HEK293 (cell line): ENCODE measurements around the gene UHRF1.
A peak's percentile ranks its signal among the peaks of the same experiment; 100 is the strongest.
"Not testable (repeated sequence)": the region's sequence is repeated elsewhere in the genome, so short reads cannot be mapped to it uniquely, and the experiment has no call there.

Experiments used
- CTCF ChIA-PET: fragments of 350-600 bp; formaldehyde crosslinking; extraction: SDS; loops from one replicate; lab custom pipeline; 2021; ENCODE audit warnings: antibody characterized with exemption; lab: Yijun Ruan, JAX
- POLR2A ChIA-PET: fragments of 300-600 bp; formaldehyde crosslinking; extraction: SDS; loops from one replicate; lab custom pipeline; 2020; ENCODE audit warnings: antibody characterized with exemption, inconsistent platforms; lab: Yijun Ruan, JAX
- H3K27ac ChIP-seq: fragments of 200-500 bp; sonication (Bioruptor generic); 2 replicates; pipeline ENCODE4 v1.5.1; 2014; ENCODE audit warnings: low read depth, low read length, control low read depth, inconsistent platforms; ENCODE audit errors: extremely low read depth
- H3K36me3 ChIP-seq, 2 experiments: fragments of 200-500 bp in 1 of 2; sonication (Bioruptor generic) in 1 of 2; 1 replicate in 1 of 2; 2 replicates in 1 of 2; pipeline ENCODE4 v1.5.1; 2014 to 2017; ENCODE audit warnings: inconsistent platforms in 2 of 2, low read length in 2 of 2; ENCODE audit not compliant: control insufficient read depth in 2 of 2, insufficient read depth in 1 of 2
- H3K4me1 ChIP-seq: fragments of 200-500 bp; sonication (Bioruptor generic); 2 replicates; pipeline ENCODE4 v1.5.1; 2014; ENCODE audit warnings: mild to moderate bottlenecking, low read length, inconsistent platforms; ENCODE audit not compliant: control insufficient read depth, insufficient read depth
- H3K4me3 ChIP-seq: 2 replicates; pipeline ENCODE4 v1.5.1; 2011; ENCODE audit warnings: low read depth, mild to moderate bottlenecking, control low read depth, low read length, moderate library complexity
- H3K9me3 ChIP-seq: fragments of 200-500 bp; sonication (Bioruptor generic); 2 replicates; pipeline ENCODE4 v1.5.1; 2014; ENCODE audit warnings: low read depth, low read length, inconsistent platforms; ENCODE audit not compliant: control insufficient read depth, insufficient read depth
- EGR2 ChIP-seq: fragments of 450-650 bp; formaldehyde crosslinking; IDR thresholded peaks from 2 replicates; pipeline ENCODE4 v1.5.1; 2016; ENCODE audit warnings: low read depth, missing biosample characterization, missing genetic modification characterization
- KLF10 ChIP-seq: fragments of 450-650 bp; IDR thresholded peaks from 2 replicates; pipeline ENCODE4 v1.5.1; 2018; ENCODE audit warnings: missing biosample characterization, mild to moderate bottlenecking, missing genetic modification characterization
- KLF9 ChIP-seq: fragments of 450-650 bp; formaldehyde crosslinking; IDR thresholded peaks from 2 replicates; pipeline ENCODE4 v1.5.1; 2016; ENCODE audit warnings: missing biosample characterization, missing genetic modification characterization, low read depth
- SCRT2 ChIP-seq: fragments of 450-650 bp; formaldehyde crosslinking; IDR thresholded peaks from 2 replicates; pipeline ENCODE4 v1.5.1; 2016; ENCODE audit warnings: missing biosample characterization, missing genetic modification characterization
- ZBTB20 ChIP-seq: fragments of 450-650 bp; formaldehyde crosslinking; IDR thresholded peaks from 2 replicates; pipeline ENCODE4 v1.5.1; 2016; ENCODE audit warnings: missing biosample characterization, missing genetic modification characterization
- ZFHX2 ChIP-seq: fragments of 450-650 bp; formaldehyde crosslinking; conservative IDR thresholded peaks from 2 replicates; pipeline ENCODE4 v1.5.1; 2016; ENCODE audit warnings: missing biosample characterization, missing genetic modification characterization
- ZNF157 ChIP-seq: fragments of 450-650 bp; formaldehyde crosslinking; IDR thresholded peaks from 2 replicates; pipeline ENCODE4 v1.5.1; 2016; ENCODE audit warnings: missing biosample characterization, missing genetic modification characterization
- ZNF2 ChIP-seq: fragments of 450-650 bp; formaldehyde crosslinking; IDR thresholded peaks from 2 replicates; pipeline ENCODE4 v1.5.1; 2016; ENCODE audit warnings: missing biosample characterization, missing genetic modification characterization
- ZNF292 ChIP-seq: fragments of 450-650 bp; formaldehyde crosslinking; IDR thresholded peaks from 2 replicates; pipeline ENCODE4 v1.5.1; 2016; ENCODE audit warnings: low read depth, missing biosample characterization, missing genetic modification characterization, borderline replicate concordance
- ZNF37A ChIP-seq: fragments of 450-650 bp; IDR thresholded peaks from 2 replicates; pipeline ENCODE4 v1.5.1; 2018; ENCODE audit warnings: missing biosample characterization, missing genetic modification characterization
- ZNF555 ChIP-seq: fragments of 450-650 bp; formaldehyde crosslinking; conservative IDR thresholded peaks from 2 replicates; pipeline ENCODE4 v1.5.1; 2017; ENCODE audit warnings: missing biosample characterization, mild to moderate bottlenecking, missing genetic modification characterization, inconsistent platforms
- ZNF664 ChIP-seq: fragments of 450-650 bp; formaldehyde crosslinking; IDR thresholded peaks from 2 replicates; pipeline ENCODE4 v1.5.1; 2016; ENCODE audit warnings: missing biosample characterization, missing genetic modification characterization
- ZNF677 ChIP-seq: fragments of 450-650 bp; IDR thresholded peaks from 2 replicates; pipeline ENCODE4 v1.5.0; 2018; ENCODE audit warnings: missing biosample characterization, mild to moderate bottlenecking, missing genetic modification characterization, moderate library complexity

The UHRF1 gene

GRCh38 chr19:4941638-4942169 lies 32.4 kb downstream of the UHRF1 start:
- CTCF ChIA-PET, result interaction anchor here (1.4 kb wide), 1 partner anchor 89 kb away, joined by 3 read pairs; no protein-coding TSS in a partner anchor
- POLR2A ChIA-PET, result not testable (repeated sequence)
- TF ChIP-seq ZNF157 (tag by site-specific recombination) (0 out of 2 replicates have a peak, but pooled peaks have one; percentile 26), ZNF677 (tag by site-specific recombination) (peak; percentile 73; the same call in 1 of the 2 replicates)

GRCh38 chr19:4950650-4951049 lies 41.3 kb downstream of the UHRF1 start:
- not testable (repeated sequence) for H3K27ac ChIP-seq, H3K9me3 ChIP-seq, H3K4me3 ChIP-seq, H3K4me1 ChIP-seq
- ChIA-PET CTCF (interaction anchor here (0.6 kb wide), 1 partner anchor 80 kb away, joined by 3 read pairs; no protein-coding TSS in a partner anchor), POLR2A (interaction anchor here (0.6 kb wide), 1 partner anchor 32 kb away, joined by 4 read pairs; no protein-coding TSS in a partner anchor)
- peaks cover 55 to 92% of the 10 kb centered on the region in 2 experiments for H3K36me3 ChIP-seq

More at GRCh38 chr19:4941638-4942169, 32.4 kb downstream of the UHRF1 start:
- H3K4me1 ChIP-seq, H3K4me3 ChIP-seq, H3K9me3 ChIP-seq, H3K27ac ChIP-seq: not testable (repeated sequence)
- peaks cover 53 to 86% of the 10 kb centered on the region in 2 experiments for H3K36me3 ChIP-seq

- Histone ChIP-seq H3K9me3 (no peaks in the 10 kb centered on the region), H3K4me1 (no peaks in the 10 kb centered on the region), H3K27ac (no peak overlapping the region), H3K36me3 (peaks cover 52 to 90% of the 10 kb centered on the region in 2 experiments), H3K4me3 (no peak overlapping the region)
- ChIA-PET POLR2A (interaction anchor here (0.7 kb wide), 2 partner anchors 11 to 37 kb away, joined by 3 to 5 read pairs; no protein-coding TSS in a partner anchor), CTCF (interaction anchor here (0.7 to 0.8 kb wide), 2 partner anchors 9 to 220 kb away, joined by 3 to 4 read pairs; no protein-coding TSS in a partner anchor)
- TF ChIP-seq ZNF664 (tag by site-specific recombination) (no peak), ZNF37A (tag by site-specific recombination) (no peak), ZNF2 (tag by site-specific recombination) (no peak), KLF9 (tag by site-specific recombination) (no peak), ZBTB20 (tag by site-specific recombination) (no peak)
These were observed 42.4 kb downstream of the UHRF1 start for GRCh38 chr19:4951656-4952055.

GRCh38 chr19:4952945-4953344 lies 43.6 kb downstream of the UHRF1 start:
- H3K4me1 ChIP-seq, result no peaks in the 10 kb centered on the region
- H3K4me3 ChIP-seq, result no peak overlapping the region
- CTCF ChIA-PET, result interaction anchor here (0.6 kb wide), 1 partner anchor 96 kb away, joined by 3 read pairs; no protein-coding TSS in a partner anchor
- H3K36me3 ChIP-seq, result peaks cover 39 to 89% of the 10 kb centered on the region in 2 experiments
- H3K9me3 ChIP-seq, result no peaks in the 10 kb centered on the region
- POLR2A ChIA-PET, result interaction anchor here (1.3 kb wide), 1 partner anchor 16 kb away, joined by 4 read pairs; the partner anchor contains the start of gene KDM4B
- TF ChIP-seq KLF10 (tag by site-specific recombination) (no peak), SCRT2 (tag by site-specific recombination) (no peak), ZNF292 (no peak), ZNF555 (tag by site-specific recombination) (no peak)
- H3K27ac ChIP-seq, result no peak overlapping the region

GRCh38 chr19:4954320-4955149 lies 45.2 kb downstream of the UHRF1 start:
- H3K9me3 ChIP-seq, H3K27ac ChIP-seq, H3K4me1 ChIP-seq, CTCF ChIA-PET, H3K4me3 ChIP-seq: not testable (repeated sequence)
- POLR2A ChIA-PET, result interaction anchor here (0.6 kb wide), 1 partner anchor 77 kb away, joined by 4 read pairs; no protein-coding TSS in a partner anchor
- peaks cover 33 to 86% of the 10 kb centered on the region in 2 experiments; a peak in 2 of 3 replicates for H3K36me3 ChIP-seq
- TF ChIP-seq ZFHX2 (tag by site-specific recombination) (peak; percentile 62), EGR2 (tag by site-specific recombination) (peak; percentile 68)
